ENCODE data around the gene TNFAIP2.

Gene TNFAIP2

DNA sequence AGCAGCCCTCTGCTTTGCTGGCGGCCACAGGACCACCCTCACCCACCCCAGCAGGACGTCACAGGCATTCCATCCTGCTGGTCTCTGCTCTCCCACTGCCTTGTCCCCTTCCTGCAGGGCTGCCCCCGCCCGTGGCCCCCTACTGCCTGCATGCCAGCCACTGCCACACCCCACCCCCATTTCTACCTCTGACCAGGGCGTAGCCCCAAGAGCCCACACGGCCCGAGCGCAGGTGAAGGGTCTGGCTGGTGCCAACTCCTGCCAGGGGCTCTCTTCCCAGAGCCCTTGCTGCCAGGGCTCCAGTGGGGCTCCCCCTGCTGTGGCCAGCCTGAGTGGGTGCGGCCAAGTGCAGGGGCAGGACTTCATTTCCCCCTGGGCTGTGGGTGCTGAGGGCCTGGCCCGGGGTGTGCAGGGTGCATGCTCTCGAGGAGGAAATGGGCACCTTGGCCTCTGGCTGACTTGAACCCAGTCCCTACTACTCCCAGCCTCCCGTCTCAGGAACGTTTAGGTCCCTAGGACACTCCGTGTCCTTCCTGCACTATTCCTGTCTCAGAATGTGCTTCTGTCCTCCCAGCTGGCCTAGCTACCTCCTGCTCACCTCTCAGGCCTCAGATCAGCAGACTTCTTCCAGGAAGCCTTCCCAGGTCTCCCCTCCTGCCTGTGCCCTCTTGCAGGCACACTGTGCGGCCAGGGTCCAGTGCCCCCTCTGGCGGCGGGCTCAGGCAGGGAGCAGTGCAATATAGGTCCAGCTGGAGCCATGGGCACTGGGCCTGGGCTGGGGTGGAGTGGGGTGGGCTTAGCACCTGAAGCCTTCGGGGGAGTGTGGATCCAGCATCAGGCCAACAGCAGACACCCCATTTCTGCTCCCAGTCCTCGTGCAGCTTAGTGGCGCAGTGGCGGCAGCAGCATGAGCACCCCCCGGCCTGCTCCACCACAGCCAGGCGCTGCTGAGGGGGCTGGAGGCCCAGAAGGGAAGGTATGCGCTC lies 37.9 kb upstream of the TNFAIP2 start:
- TF ChIP-seq, protein P1, sequence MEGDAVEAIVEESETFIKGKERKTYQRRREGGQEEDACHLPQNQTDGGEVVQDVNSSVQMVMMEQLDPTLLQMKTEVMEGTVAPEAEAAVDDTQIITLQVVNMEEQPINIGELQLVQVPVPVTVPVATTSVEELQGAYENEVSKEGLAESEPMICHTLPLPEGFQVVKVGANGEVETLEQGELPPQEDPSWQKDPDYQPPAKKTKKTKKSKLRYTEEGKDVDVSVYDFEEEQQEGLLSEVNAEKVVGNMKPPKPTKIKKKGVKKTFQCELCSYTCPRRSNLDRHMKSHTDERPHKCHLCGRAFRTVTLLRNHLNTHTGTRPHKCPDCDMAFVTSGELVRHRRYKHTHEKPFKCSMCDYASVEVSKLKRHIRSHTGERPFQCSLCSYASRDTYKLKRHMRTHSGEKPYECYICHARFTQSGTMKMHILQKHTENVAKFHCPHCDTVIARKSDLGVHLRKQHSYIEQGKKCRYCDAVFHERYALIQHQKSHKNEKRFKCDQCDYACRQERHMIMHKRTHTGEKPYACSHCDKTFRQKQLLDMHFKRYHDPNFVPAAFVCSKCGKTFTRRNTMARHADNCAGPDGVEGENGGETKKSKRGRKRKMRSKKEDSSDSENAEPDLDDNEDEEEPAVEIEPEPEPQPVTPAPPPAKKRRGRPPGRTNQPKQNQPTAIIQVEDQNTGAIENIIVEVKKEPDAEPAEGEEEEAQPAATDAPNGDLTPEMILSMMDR (conservative IDR thresholded peaks at IDR 0.05; ENCODE audit: low read depth, low read length): no peak
- H3K27ac ChIP-seq: no peak overlapping the region
- no peaks in the 10 kb centered on the region for H3K36me3 ChIP-seq (ENCODE audit: insufficient read depth)
- H4K20me1 ChIP-seq (ENCODE audit: insufficient read depth): no peaks in the 10 kb centered on the region
- H3K27me3 ChIP-seq (ENCODE audit: insufficient read depth, low read depth): no peaks in the 10 kb centered on the region
- no peak overlapping the region for H3K4me3 ChIP-seq (IDR thresholded peaks at IDR 0.05; ENCODE audit: insufficient read depth, low read depth, low read length)
- no peaks in the 10 kb centered on the region for H3K79me2 ChIP-seq (ENCODE audit: insufficient read depth, low read depth)
- no peak overlapping the region for H3K4me2 ChIP-seq
- no peaks in the 10 kb centered on the region for H3K4me1 ChIP-seq (ENCODE audit: low read depth, poor library complexity, severe bottlenecking)
- H2AFZ ChIP-seq (ENCODE audit: low read depth): no peak overlapping the region
- no peak overlapping the region for H3K9ac ChIP-seq

DNA sequence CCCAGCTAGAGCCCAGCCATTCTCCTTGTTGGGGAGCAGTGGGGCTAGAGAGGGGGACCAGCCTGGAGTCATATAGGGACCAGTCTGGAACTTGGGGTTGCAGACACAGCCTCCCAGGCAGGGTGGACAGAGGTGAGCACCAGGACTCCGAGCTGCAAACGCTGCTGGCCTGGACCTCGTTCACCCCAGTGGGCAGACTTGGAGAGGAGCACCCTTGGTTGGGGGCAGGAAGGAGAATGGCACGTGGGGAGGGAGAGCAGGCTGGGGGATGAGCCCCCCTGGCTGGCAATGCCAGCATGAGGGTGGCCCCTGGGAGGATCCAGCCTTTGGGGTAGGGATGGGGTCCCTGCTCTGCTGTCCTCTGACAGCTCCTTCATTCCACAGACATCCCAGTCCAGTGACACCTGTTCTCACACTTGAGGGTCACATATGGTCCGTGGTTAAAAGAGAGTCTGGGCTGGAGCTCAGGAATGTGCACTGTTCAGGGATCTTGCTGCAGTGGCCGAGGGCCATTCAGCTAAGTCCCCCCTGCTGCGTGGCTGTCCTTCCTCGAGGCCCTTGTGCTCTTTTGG lies 36.4 kb upstream of the TNFAIP2 start:
- no peak overlapping the region for H3K27ac ChIP-seq
- TF ChIP-seq, protein P1 (conservative IDR thresholded peaks at IDR 0.05; ENCODE audit: low read depth, low read length): no peak
- H2AFZ ChIP-seq (ENCODE audit: low read depth): no peak overlapping the region
- H3K4me2 ChIP-seq: no peak overlapping the region
- H3K36me3 ChIP-seq (ENCODE audit: insufficient read depth): no peaks in the 10 kb centered on the region
- H3K4me1 ChIP-seq (ENCODE audit: low read depth, poor library complexity, severe bottlenecking): peaks cover 5% of the 10 kb centered on the region
- no peaks in the 10 kb centered on the region for H3K79me2 ChIP-seq (ENCODE audit: insufficient read depth, low read depth)
- H3K27me3 ChIP-seq (ENCODE audit: insufficient read depth, low read depth): no peaks in the 10 kb centered on the region
- H3K4me3 ChIP-seq (IDR thresholded peaks at IDR 0.05; ENCODE audit: insufficient read depth, low read depth, low read length): no peak overlapping the region
- H4K20me1 ChIP-seq (ENCODE audit: insufficient read depth): no peaks in the 10 kb centered on the region
- H3K9ac ChIP-seq: no peak overlapping the region

DNA sequence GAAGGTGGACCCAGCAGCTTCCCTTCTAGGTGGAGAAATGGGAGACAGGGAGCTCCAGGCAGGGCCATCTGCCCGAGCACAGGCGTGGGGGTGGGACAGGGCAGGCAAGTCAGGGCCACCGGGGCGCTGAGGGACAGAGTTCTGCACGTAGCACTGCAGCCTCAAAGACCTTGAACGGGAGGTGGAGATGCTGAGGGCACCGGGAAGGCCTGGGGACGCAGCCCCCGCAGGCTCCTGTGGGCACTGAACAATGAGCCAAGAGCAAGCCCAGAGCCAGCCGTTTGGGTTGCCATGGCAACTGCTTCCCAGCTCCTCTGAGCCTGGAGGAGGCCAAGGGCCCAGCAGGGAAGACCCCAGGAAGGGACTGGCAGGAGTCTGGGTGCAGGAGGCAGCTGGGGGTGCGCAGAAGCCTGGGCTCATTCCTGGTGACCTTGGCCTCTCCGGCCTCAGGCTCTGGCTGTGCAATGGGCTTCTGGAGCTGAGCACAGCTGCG lies 35.9 kb upstream of the TNFAIP2 start:
- Histone ChIP-seq H3K79me2 (ENCODE audit: insufficient read depth, low read depth) (no peaks in the 10 kb centered on the region), H3K27ac (no peak overlapping the region), H4K20me1 (ENCODE audit: insufficient read depth) (no peaks in the 10 kb centered on the region), H2AFZ (ENCODE audit: low read depth) (no peak overlapping the region), H3K4me1 (ENCODE audit: low read depth, poor library complexity, severe bottlenecking) (peaks cover 5% of the 10 kb centered on the region), H3K9ac (no peak overlapping the region), H3K27me3 (ENCODE audit: insufficient read depth, low read depth) (no peaks in the 10 kb centered on the region), H3K4me3 (IDR thresholded peaks at IDR 0.05; ENCODE audit: insufficient read depth, low read depth, low read length) (no peak overlapping the region), H3K36me3 (ENCODE audit: insufficient read depth) (no peaks in the 10 kb centered on the region), H3K4me2 (no peak overlapping the region)
- TF ChIP-seq, protein P1 (conservative IDR thresholded peaks at IDR 0.05; ENCODE audit: low read depth, low read length): no peak

DNA sequence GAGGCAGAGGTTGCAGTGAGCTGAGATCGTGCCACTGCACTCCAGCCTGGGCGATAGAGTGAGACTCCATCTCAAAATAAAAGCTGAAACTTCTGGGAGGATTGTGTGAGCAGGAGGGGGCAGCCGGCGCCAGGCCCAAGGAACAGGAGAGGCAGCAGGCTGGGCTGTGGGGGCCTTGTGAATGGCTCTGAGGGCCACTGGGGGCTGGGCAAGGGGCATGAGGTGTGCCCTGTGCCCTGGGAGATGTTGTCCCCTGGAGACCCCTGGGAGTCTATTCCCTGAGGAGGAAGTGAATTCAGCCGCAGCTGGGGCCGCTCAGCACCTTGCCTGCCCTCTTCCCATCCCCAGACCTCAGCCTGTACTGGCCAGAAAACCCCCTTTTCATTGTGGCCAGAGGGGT lies 34.3 kb upstream of the TNFAIP2 start:
- TF ChIP-seq, protein P1 (conservative IDR thresholded peaks at IDR 0.05; ENCODE audit: low read depth, low read length): no peak

More for the DNA sequence above, 34.3 kb upstream of the TNFAIP2 start:
- H4K20me1 ChIP-seq (ENCODE audit: insufficient read depth): no peaks in the 10 kb centered on the region
- H3K4me1 ChIP-seq (ENCODE audit: low read depth, poor library complexity, severe bottlenecking): peaks cover 5% of the 10 kb centered on the region
- H3K9ac ChIP-seq: no peak overlapping the region
- no peak overlapping the region for H3K4me3 ChIP-seq (IDR thresholded peaks at IDR 0.05; ENCODE audit: insufficient read depth, low read depth, low read length)
- H3K79me2 ChIP-seq (ENCODE audit: insufficient read depth, low read depth): no peaks in the 10 kb centered on the region
- no peaks in the 10 kb centered on the region for H3K36me3 ChIP-seq (ENCODE audit: insufficient read depth)
- no peak overlapping the region for H2AFZ ChIP-seq (ENCODE audit: low read depth)
- H3K27ac ChIP-seq: no peak overlapping the region
- H3K4me2 ChIP-seq: no peak overlapping the region
- no peaks in the 10 kb centered on the region for H3K27me3 ChIP-seq (ENCODE audit: insufficient read depth, low read depth)

Data from KMS-11 (cell line).